ENCODE results near the gene TMEM238L. TPM values are rescaled to one million over a fixed set of nuclear protein-coding genes. Genes with fewer than 3 reads are reported as not detected.

Gene TMEM238L
- total and polyA plus RNA-seq, 2 of the 13 experiments (the other 11 are each of a cell fraction or from before 2014, with no cell fraction given), result not detected

DNA sequence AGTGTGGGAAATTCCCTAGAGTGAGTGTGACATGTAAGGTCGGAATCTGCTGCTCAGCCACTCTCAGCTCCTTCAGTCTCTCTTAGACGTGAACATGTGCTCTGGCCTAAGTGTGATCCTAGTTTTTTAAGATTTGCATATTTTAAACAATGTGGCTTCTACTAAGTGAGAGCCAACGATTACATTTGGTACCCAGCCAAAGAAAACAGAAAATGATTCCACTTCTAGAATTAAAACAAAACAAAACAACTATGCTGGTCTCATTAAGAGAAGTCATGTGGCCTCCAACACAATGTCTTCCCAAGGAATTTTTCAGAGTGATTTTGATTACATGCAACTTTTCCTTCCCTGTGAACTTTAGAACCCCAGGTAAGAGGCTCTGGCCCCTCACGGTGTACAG lies 10.1 kb downstream of the TMEM238L start:
- no peak overlapping the region for H2AFZ ChIP-seq (ENCODE audit: low read length)
- no peaks in the 10 kb centered on the region for H3K79me2 ChIP-seq (ENCODE audit: insufficient read depth, low read length)
- intact Hi-C loops (cut with micrococcal nuclease; ENCODE audit: unreplicated experiment), result no loop called here
- no peaks in the 10 kb centered on the region for H3K36me3 ChIP-seq (replicated peaks in 1 of 2; ENCODE audit: control insufficient read depth in 1 of 2, insufficient read depth in 2 of 2, low read length in 2 of 2)
- FAIRE-seq (no peak), ATAC-seq (no peak), DNase-seq (ENCODE audit: low spot score) (no peak)
- peaks cover 12% of the 10 kb centered on the region for H3K4me1 ChIP-seq (ENCODE audit: insufficient read depth, low read length)
- no TSS peak for BruUV-seq (replicated peaks)
- H3K9me3 ChIP-seq (ENCODE audit: low read length), result no peaks in the 10 kb centered on the region
- 3% methylated on average over 4 of the region's 4 CpGs for WGBS (ENCODE audit: low lambda C conversion rate)
- no peak overlapping the region for H3K4me2 ChIP-seq (ENCODE audit: low read depth, low read length)
- H3K4me3 ChIP-seq (replicated peaks in 1 of 3; ENCODE audit: insufficient read depth in 1 of 3, low read depth in 2 of 3, low read length in 3 of 3), result no peak overlapping the region
- H3K9ac ChIP-seq (ENCODE audit: insufficient read depth, low read depth, low read length), result no peak overlapping the region
- H3K27ac ChIP-seq (ENCODE audit: extremely low read length, insufficient read depth, low read length), result no peak overlapping the region
- TF ChIP-seq, protein P1, sequence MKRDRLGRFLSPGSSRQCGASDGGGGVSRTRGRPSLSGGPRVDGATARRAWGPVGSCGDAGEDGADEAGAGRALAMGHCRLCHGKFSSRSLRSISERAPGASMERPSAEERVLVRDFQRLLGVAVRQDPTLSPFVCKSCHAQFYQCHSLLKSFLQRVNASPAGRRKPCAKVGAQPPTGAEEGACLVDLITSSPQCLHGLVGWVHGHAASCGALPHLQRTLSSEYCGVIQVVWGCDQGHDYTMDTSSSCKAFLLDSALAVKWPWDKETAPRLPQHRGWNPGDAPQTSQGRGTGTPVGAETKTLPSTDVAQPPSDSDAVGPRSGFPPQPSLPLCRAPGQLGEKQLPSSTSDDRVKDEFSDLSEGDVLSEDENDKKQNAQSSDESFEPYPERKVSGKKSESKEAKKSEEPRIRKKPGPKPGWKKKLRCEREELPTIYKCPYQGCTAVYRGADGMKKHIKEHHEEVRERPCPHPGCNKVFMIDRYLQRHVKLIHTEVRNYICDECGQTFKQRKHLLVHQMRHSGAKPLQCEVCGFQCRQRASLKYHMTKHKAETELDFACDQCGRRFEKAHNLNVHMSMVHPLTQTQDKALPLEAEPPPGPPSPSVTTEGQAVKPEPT (CRISPR knock-in tag; IDR thresholded peaks at IDR 0.05; ENCODE audit: low read depth), result no peak
- TF ChIP-seq, protein P2, sequence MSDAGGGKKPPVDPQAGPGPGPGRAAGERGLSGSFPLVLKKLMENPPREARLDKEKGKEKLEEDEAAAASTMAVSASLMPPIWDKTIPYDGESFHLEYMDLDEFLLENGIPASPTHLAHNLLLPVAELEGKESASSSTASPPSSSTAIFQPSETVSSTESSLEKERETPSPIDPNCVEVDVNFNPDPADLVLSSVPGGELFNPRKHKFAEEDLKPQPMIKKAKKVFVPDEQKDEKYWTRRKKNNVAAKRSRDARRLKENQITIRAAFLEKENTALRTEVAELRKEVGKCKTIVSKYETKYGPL (CRISPR knock-in tag; IDR thresholded peaks at IDR 0.05), result no peak
- TF ChIP-seq, protein P3, sequence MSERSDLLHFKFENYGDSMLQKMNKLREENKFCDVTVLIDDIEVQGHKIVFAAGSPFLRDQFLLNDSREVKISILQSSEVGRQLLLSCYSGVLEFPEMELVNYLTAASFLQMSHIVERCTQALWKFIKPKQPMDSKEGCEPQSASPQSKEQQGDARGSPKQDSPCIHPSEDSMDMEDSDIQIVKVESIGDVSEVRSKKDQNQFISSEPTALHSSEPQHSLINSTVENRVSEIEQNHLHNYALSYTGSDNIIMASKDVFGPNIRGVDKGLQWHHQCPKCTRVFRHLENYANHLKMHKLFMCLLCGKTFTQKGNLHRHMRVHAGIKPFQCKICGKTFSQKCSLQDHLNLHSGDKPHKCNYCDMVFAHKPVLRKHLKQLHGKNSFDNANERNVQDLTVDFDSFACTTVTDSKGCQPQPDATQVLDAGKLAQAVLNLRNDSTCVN (CRISPR knock-in tag; IDR thresholded peaks at IDR 0.05; ENCODE audit: borderline replicate concordance), result no peak
- TF ChIP-seq FOXC1 (CRISPR knock-in tag; IDR thresholded peaks at IDR 0.05; ENCODE audit: borderline replicate concordance) (no peak), ZNF383 (CRISPR knock-in tag; IDR thresholded peaks at IDR 0.05; ENCODE audit: borderline replicate concordance) (no peak), ATF1 (CRISPR knock-in tag; IDR thresholded peaks at IDR 0.05) (no peak), GFI1 (CRISPR knock-in tag; IDR thresholded peaks at IDR 0.05; ENCODE audit: borderline replicate concordance) (no peak), ATAD3A (CRISPR knock-in tag; IDR thresholded peaks at IDR 0.05) (no peak)
- TF ChIP-seq, protein P4, sequence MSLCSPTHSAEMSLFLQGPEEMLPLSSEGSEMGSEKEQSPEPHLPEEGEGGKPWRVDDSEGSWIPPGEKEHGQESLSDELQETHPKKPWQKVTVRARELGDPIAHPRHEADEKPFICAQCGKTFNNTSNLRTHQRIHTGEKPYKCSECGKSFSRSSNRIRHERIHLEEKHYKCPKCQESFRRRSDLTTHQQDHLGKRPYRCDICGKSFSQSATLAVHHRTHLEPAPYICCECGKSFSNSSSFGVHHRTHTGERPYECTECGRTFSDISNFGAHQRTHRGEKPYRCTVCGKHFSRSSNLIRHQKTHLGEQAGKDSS (CRISPR knock-in tag; IDR thresholded peaks at IDR 0.05; ENCODE audit: borderline replicate concordance, low read depth), result no peak
- TF ChIP-seq, protein P5, sequence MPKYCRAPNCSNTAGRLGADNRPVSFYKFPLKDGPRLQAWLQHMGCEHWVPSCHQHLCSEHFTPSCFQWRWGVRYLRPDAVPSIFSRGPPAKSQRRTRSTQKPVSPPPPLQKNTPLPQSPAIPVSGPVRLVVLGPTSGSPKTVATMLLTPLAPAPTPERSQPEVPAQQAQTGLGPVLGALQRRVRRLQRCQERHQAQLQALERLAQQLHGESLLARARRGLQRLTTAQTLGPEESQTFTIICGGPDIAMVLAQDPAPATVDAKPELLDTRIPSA (CRISPR knock-in tag; IDR thresholded peaks at IDR 0.05; ENCODE audit: borderline replicate concordance), result no peak
- peaks cover 0 to 1% of the 10 kb centered on the region in 2 experiments; a peak in 1 of 5 replicates for H3K27me3 ChIP-seq (ENCODE audit: control insufficient read depth in 1 of 2, insufficient read depth in 2 of 2, low read length in 2 of 2)
- CTCF ChIA-PET (ENCODE audit: low intra/inter-chr PET ratio, low total read pairs), result no interaction called here
- no peaks in the 10 kb centered on the region for H4K20me1 ChIP-seq (ENCODE audit: insufficient read depth, low read length)
- in situ Hi-C loops (cut with HindIII; ENCODE audit: extremely low pct_ligation_motif_present, low pct_unique_long_range_greater_than_20kb), result no loop called here
- POLR2A ChIA-PET, result no interaction called here
